Cerebellar nuclear complex (tissue), 1 donor: Measurements from ENCODE around the gene FMNL3.

ENCODE experiments used
- DNase-seq, 2 experiments: peaks; one replicate each; lab custom pipeline; 2025; lab: John Stamatoyannopoulos, UW

The FMNL3 gene

DNA sequence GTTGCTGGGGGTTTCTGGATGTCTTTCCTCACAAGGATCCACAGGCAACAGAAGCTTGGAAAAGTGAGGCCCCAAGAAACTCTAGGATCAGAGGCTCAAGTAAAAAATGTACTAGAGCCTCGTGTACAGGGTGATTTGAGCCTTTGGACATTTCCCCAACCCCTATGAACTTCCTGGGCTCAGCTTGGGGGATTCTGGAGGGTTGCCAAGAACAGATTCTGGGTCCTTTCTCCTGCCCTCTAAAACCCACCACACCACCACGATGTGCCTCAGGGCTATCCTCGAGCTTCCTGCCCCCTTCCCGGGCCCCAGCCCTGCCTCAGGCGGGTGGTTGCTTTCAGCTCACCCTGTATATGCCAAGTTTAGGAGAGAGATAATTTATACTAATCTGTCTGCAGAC, 102.3 kb downstream of the FMNL3 start:
- DNase-seq, result no peak

DNA sequence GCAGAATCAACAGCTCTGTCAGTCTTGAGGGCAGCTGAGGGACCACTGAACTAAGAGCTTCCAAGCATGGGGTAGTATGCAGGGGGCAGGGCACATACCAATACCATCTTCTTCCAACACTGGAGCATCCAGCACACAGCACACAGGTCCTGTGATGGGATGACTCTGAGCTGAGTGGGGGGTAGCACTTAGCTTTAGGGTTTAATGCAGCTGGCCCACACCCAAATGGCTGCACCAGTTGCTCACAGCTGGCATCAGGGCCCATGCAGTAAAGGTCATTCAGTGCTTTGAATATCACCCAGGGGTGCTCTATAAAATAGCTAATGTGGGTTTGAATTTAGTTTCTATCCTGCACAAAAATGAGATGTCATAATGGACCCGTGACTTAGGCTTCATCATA, 103.5 kb downstream of the FMNL3 start:
- no peak for DNase-seq

DNA sequence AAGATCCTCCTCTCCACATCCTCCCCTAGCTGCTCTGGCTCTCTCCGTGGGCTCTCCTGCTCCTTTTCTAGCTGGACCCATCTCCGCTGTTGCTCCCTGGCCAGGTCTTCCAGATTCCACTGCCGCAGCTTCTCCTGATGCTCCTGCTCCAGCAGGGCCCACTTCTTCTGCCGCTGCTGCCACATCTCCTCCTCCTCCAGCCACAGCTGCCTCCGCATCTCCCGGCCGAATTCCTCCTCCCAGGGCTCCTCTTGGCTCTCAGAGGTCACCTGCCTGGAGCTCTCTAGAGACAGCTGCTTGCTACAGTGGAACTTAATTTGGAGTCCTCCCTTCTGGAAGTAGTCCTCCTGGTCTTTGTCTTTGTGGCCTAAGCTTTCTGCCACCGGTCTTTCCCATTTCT, 107.2 kb downstream of the FMNL3 start:
- DNase-seq, result no peak

DNA sequence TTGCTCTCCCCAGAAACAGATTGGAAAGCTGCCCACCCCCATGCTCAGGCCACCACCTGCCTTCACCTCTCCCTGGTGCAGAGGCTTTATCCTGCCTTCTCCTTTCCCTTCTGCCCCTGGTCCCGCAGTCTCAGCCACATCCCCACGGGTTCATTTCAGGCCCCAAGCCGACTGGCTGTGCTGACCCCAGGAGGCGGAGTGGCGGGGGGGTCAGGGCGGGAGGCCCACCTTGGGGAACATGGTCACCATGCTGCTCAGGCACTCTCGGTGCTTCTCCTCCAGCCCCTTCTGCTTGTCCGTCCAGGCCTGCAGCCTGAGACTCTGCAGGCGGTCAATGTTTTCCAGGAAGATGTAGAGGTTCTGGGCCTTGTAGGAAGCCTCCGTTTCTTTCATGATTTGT, 108.7 kb downstream of the FMNL3 start:
- no peak for DNase-seq

DNA sequence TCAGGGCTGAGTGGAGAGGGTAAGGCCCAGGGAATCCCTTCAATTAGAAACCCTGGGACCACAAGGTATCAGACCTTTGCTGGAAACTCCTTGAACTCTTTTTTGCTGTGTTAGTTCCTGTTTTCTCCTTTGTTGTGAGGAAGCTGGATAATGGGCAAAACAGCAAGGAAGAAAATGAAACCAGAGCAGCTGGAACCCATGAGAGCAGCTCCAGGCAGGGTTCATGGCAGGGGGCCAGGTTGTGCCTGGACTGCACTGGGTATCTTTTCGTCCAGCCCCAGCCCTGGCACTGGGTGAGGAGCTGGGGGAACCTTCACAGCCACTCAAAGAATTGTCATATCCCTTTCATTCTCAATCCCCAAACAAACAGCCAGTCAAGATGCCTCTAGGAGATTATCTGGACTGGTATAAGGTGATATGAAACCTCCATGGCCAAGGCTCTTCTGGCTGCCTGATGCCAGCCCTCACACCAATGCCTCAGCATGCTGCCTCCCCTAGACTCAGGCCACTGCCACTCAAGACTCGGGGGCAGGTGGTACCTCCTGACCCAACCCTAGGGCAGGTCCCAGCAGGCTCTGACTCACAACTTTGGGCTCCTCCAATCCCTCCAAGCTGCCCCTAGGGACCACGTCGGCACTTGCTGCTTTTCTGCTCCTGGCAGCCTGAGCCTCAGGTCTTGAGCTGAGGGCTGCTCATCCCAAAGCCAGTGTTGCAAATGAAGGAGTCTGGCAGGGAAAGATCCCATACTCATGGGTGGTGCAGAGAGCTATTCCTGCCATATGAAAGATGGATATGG, 118.3 kb downstream of the FMNL3 start:
- no peak for DNase-seq

DNA sequence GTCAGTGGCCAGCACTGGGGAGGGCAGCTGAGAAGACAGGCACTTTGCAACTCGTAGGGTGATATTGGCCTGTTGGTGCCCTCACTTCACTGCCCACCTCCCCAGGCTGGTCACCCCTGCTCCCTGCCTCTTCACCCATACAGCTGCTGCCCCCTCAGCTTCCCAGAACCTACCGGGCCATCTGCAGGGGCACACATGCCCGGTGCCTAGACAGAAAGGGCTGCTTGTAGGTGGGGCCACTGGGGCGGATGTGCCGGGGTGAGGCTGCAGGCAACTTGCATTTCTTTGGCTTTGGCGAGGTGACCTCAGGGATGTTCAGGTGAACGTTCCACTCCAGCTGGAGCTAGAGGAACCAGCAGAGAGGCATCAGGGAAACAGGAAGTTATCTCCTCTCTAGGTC, 118.9 kb downstream of the FMNL3 start:
- no peak for DNase-seq

DNA sequence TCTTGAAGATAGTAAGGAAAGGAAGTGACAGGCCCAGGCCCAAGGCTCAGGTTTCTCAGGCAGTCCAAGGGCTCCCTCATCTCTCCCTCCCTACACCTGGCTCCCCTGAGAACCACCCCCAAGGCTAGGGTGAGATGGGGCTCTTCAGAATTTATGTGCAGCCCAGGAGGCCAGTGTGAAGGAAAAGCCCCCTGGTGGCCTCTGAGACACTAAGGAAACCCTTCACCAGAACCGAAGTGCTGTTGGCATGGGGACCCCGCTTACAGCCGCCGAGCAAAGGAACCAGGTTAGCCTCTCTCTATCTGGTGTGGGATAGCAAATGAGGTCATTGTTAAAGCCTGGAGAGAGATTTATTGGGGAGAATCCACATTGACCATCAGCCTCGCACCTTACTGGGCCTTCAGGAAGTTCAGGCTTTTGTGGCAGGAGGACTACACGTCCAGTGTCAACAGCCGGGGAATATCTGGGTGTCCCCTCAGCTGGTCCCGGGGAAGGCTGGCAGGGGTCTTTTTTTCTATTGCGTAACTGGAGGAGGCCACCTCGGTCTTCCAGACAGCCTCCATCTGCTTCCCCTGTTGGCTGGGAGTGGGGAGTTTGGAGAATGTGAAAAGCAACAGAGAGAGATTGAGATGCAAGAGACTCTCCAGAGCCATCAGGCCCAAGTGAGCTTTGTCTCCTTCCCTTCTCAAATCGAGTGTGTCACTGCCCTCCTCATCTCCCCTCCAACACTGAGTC, 119.9 kb downstream of the FMNL3 start:
- no peak for DNase-seq
